GM23248 (cell line): ENCODE data around the gene KCTD15.

Experiments
- EZH2 ChIP-seq: fragments of 200-600 bp; sonication (generic); IDR thresholded peaks from 2 replicates; pipeline ENCODE4 v1.6.1; 2018; ENCODE audit warnings: antibody characterized with exemption, mild to moderate bottlenecking; ENCODE audit not compliant: insufficient read depth, poor library complexity, severe bottlenecking
- EZH2phosphoT487 ChIP-seq: fragments of 200-600 bp; sonication (generic); IDR thresholded peaks from 2 replicates; pipeline ENCODE4 v1.6.1; 2018; ENCODE audit warnings: antibody characterized with exemption, moderate library complexity, mild to moderate bottlenecking, low read depth; ENCODE audit not compliant: insufficient read depth

GRCh38 chr19:33755099-33756035 is 41.3 kb upstream of the KCTD15 start:
- TF ChIP-seq EZH2phosphoT487 (no peak), EZH2 (no peak)
